ENCODE measurements around the gene MED1. TPM values are rescaled to one million over a fixed set of nuclear protein-coding genes. Genes with fewer than 3 reads are reported as not detected.

MED1 gene
- total and polyA plus RNA-seq, 4 donors, result 6.5 to 34.6 (median 22.5) TPM

GRCh38 chr17:39361064-39361463 lies 90.0 kb downstream of the MED1 start:
- H3K4me1 ChIP-seq (ENCODE audit: control insufficient read depth in 5 of 5, insufficient read depth in 5 of 5, low read length in 5 of 5), result peaks cover 0 to 17% (median 5%) of the 10 kb centered on the region in 5 donors
- H3K27me3 ChIP-seq (ENCODE audit: control insufficient read depth in 3 of 3, insufficient read depth in 3 of 3, low read length in 2 of 3), result no peaks in the 10 kb centered on the region
- H3K27ac ChIP-seq (ENCODE audit: low read depth in 1 of 2, low read length in 1 of 2), result no peak overlapping the region
- no peak for TF ChIP-seq CTCF (IDR thresholded peaks at IDR 0.05; ENCODE audit: control extremely low read depth, extremely low read depth)
- H3K9me3 ChIP-seq (ENCODE audit: control insufficient read depth in 4 of 4, insufficient read depth in 3 of 4, low read length in 3 of 4), result no peaks in the 10 kb centered on the region
- no peak for DNase-seq
- 97 to 98% methylated on average over 1 of the region's 1 CpG for WGBS, 2 donors
- H3K36me3 ChIP-seq (ENCODE audit: control insufficient read depth in 4 of 4, insufficient read depth in 4 of 4, low read length in 4 of 4), result peaks cover 0 to 2% (median 0%) of the 10 kb centered on the region in 4 donors
- no peak overlapping the region for H3K9ac ChIP-seq (ENCODE audit: insufficient read depth in 1 of 2, low read length in 2 of 2)
- no peak for ATAC-seq (ENCODE audit: insufficient read depth, low FRiP score)
- no peak overlapping the region for H3K4me3 ChIP-seq

- H3K36me3 ChIP-seq (ENCODE audit: control insufficient read depth in 4 of 4, insufficient read depth in 4 of 4, low read length in 4 of 4), result peaks cover 0 to 2% (median 0%) of the 10 kb centered on the region in 4 donors
- no peak overlapping the region for H3K27ac ChIP-seq (ENCODE audit: low read depth in 1 of 2, low read length in 1 of 2)
- H3K27me3 ChIP-seq (ENCODE audit: control insufficient read depth in 3 of 3, insufficient read depth in 3 of 3, low read length in 2 of 3), result no peaks in the 10 kb centered on the region
- DNase-seq, result no peak
- ATAC-seq (ENCODE audit: insufficient read depth, low FRiP score), result no peak
- H3K4me3 ChIP-seq, result no peak overlapping the region
- 84 to 86% methylated on average over 3 of the region's 3 CpGs for WGBS, 2 donors
- H3K4me1 ChIP-seq (ENCODE audit: control insufficient read depth in 5 of 5, insufficient read depth in 5 of 5, low read length in 5 of 5), result peaks cover 0 to 11% (median 5%) of the 10 kb centered on the region in 5 donors
- no peaks in the 10 kb centered on the region for H3K9me3 ChIP-seq (ENCODE audit: control insufficient read depth in 4 of 4, insufficient read depth in 3 of 4, low read length in 3 of 4)
- H3K9ac ChIP-seq (ENCODE audit: insufficient read depth in 1 of 2, low read length in 2 of 2), result no peak overlapping the region
- no peak for TF ChIP-seq CTCF (IDR thresholded peaks at IDR 0.05; ENCODE audit: control extremely low read depth, extremely low read depth)
Observed at GRCh38 chr17:39360537-39360936, 90.5 kb downstream of the MED1 start.

DNA sequence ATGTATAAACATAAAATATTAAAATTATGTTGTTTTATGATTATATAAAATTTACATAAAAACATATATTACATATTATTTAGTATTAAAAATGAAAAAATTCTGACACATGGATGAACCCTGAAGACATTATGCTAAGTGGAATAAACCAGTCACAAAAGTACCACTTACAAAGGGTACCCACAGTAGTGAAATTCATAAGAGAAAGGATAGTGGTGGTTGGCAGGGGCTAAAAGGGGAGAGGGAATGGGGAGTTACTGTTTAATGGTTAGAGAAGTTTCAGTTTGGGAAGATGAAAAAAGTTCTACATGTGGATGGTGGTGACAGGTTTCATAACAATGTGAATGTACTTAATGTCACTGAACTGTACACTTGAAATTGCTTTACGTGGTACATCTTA lies 91.1 kb downstream of the MED1 start:
- Histone ChIP-seq H3K27ac (ENCODE audit: low read depth in 1 of 2, low read length in 1 of 2) (no peak overlapping the region), H3K4me3 (no peak overlapping the region), H3K9me3 (ENCODE audit: control insufficient read depth in 4 of 4, insufficient read depth in 3 of 4, low read length in 3 of 4) (no peaks in the 10 kb centered on the region), H3K36me3 (ENCODE audit: control insufficient read depth in 4 of 4, insufficient read depth in 4 of 4, low read length in 4 of 4) (peaks cover 0 to 2% (median 0%) of the 10 kb centered on the region in 4 donors), H3K9ac (ENCODE audit: insufficient read depth in 1 of 2, low read length in 2 of 2) (no peak overlapping the region), H3K27me3 (ENCODE audit: control insufficient read depth in 3 of 3, insufficient read depth in 3 of 3, low read length in 2 of 3) (no peaks in the 10 kb centered on the region), H3K4me1 (ENCODE audit: control insufficient read depth in 5 of 5, insufficient read depth in 5 of 5, low read length in 5 of 5) (peaks cover 0 to 9% (median 2%) of the 10 kb centered on the region in 5 donors)
- no peak for DNase-seq
- 72 to 94% methylated on average over 1 of the region's 1 CpG for WGBS, 2 donors
- no peak for ATAC-seq (ENCODE audit: insufficient read depth, low FRiP score)
- no peak for TF ChIP-seq CTCF (IDR thresholded peaks at IDR 0.05; ENCODE audit: control extremely low read depth, extremely low read depth)

GRCh38 chr17:39357986-39358385 lies 93.1 kb downstream of the MED1 start:
- Histone ChIP-seq H3K36me3 (ENCODE audit: control insufficient read depth in 4 of 4, insufficient read depth in 4 of 4, low read length in 4 of 4) (peaks cover 0 to 2% (median 0%) of the 10 kb centered on the region in 4 donors), H3K4me3 (no peak overlapping the region), H3K27ac (ENCODE audit: low read depth in 1 of 2, low read length in 1 of 2) (no peak overlapping the region), H3K4me1 (ENCODE audit: control insufficient read depth in 5 of 5, insufficient read depth in 5 of 5, low read length in 5 of 5) (peaks cover 0 to 5% (median 0%) of the 10 kb centered on the region in 5 donors), H3K9ac (ENCODE audit: insufficient read depth in 1 of 2, low read length in 2 of 2) (no peak overlapping the region), H3K27me3 (ENCODE audit: control insufficient read depth in 3 of 3, insufficient read depth in 3 of 3, low read length in 2 of 3) (no peaks in the 10 kb centered on the region), H3K9me3 (ENCODE audit: control insufficient read depth in 4 of 4, insufficient read depth in 3 of 4, low read length in 3 of 4) (no peaks in the 10 kb centered on the region)
- ATAC-seq (ENCODE audit: insufficient read depth, low FRiP score) (no peak), DNase-seq (no peak)
- no peak for TF ChIP-seq CTCF (IDR thresholded peaks at IDR 0.05; ENCODE audit: control extremely low read depth, extremely low read depth)
- WGBS, 2 donors, result 73% methylated on average over 3 of the region's 3 CpGs
